ENCODE data around the gene SERPINB10.
"Not testable (repeated sequence)": the region's sequence is repeated elsewhere in the genome, so short reads cannot be mapped to it uniquely, and the experiment has no call there.

SERPINB10 gene

DNA sequence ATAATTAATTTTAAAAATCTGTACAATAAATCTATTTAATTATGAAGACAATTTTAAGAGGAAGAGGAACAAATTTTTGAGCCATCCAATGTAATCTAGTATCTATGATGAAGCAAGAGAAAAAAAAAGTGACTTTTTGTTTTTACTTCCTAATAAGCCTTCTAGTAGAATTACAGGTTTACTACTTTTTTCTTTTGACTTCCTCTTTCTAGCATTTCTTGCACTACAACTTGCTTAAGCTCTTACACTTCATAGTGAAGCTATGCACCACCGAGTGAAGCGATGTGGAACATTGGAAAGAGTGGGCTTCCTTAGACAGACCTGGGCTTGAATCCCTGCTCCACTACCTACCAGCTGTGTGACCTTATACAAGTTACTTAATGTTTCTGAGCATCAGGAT is 18.1 kb upstream of the SERPINB10 start:
- no peak for DNase-seq
- intact Hi-C loops (cut with DNase I), result no loop called here

DNA sequence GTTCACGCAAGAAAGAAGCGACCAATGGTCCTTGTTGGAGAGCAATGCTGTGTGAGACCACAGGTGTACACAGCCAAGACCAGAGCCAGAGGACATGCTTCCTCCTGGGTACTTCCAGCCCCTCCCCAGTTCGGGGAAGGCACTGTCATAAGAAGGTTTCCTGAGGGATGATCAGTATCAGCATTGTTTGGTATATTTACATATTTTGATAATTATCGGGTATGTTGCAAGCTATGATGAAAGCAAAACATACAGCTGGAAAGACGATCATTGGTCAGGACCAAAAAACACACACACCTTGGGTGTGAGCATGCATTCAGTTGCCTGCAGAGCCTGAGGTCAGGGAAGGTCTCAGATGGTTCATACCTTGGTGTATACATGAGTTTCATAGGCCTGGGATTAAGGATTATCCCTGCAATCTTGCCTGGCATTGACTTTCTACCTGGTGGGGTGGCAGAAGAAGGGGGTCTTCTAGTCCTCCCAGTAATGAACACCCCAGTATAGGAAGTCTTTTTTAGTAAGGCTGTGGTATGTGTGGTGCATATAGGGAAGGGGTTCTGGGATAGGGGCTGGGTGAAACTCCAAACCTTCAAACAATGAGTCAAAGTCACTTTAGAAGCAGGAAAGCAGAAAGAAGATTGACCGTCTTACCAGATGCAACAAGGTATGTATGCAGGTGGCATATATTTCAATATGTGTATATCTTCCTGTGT is 17.4 kb upstream of the SERPINB10 start:
- DNase-seq, result no peak
- intact Hi-C loops (cut with DNase I), result no loop called here

DNA sequence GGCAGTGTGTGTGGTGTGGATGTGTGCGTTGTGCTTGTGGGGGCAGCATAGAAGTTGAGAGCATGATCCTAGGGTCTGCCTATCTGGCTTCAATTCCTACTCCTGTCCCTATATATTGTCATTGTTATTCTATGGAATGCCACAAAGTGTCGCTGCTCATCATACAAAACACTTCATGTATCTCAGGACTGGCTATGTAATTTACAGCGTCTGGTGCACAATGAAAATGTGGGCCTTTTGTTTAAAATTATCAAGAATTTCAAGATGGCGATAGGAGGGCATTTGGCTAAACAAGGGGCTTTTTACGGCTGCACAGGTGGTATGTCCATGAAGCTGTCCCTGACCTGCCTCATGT is 16.8 kb upstream of the SERPINB10 start:
- no peak for DNase-seq

DNA sequence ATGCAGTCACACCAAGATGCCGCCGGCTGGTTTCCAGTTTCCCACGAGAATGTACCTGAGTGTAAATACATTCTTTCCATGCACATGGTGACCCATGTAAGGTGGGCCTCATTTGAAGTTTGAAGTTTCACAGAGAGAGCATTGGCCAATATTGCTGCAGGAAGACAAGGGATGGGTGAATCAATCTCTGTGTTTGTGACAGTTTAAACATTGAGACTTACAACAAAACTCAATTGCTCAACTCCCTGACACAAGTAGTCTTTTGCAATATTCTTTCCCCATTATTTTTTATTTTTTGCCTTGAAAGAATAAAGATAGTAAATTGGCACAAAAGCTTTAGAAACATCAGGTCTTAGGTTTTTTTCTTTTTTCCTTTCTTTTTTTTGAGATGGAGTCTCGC is 15.2 kb upstream of the SERPINB10 start:
- intact Hi-C loops (cut with DNase I), result no loop called here

More for the DNA sequence above, 16.8 kb upstream of the SERPINB10 start:
- intact Hi-C loops (cut with DNase I), result no loop called here

DNA sequence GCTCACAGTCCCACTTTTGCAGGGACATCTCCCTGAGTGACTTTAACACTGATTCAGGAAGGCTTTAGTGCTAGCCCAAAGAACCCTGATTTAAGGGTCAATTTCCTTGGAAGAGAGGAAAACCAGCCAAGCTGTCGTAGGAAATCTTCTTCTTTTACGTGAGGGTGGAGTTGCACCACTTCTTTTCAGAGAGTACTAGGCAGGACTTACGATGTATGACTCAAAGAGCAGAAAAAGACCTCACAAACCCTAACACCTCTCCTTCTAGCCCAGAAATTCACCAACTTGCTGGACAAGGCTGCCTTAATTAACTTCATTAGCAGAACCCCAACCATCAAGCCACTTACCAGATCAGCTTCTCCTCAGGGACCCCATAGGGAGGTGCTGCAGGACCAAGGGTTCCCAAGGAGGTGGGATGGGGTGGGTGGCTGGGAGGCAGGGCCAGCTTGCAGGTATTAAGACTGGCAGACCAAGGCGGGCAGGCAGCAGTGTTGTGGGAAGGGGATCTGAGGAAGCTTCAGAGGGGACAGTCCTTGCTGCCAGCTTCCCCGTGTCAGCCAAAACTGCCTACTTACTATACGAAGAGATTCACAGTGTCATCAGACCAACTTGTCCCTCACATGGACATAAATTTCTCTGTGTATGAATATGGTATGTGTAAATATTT is 13.5 kb upstream of the SERPINB10 start:
- intact Hi-C loops (cut with DNase I), result no loop called here
- no peak for DNase-seq

More for the DNA sequence above, 15.2 kb upstream of the SERPINB10 start:
- DNase-seq, result no peak

DNA sequence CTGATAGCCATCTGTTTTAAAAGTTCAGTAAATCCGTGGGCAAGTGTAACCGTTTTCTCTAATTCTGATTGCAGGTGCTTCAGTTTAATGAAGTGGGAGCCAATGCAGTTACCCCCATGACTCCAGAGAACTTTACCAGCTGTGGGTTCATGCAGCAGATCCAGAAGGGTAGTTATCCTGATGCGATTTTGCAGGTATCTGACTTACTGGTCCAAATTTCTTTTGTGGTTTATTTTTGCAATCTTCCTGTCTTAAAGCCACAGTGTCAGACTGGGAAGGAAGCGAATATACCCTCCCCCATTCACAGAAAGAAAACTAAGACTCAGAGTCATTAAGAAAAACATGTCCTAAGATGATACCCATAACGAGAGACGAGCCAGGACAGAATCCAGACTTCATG is 12.6 kb upstream of the SERPINB10 start:
- no peak for DNase-seq
- intact Hi-C loops (cut with DNase I), result no loop called here

DNA sequence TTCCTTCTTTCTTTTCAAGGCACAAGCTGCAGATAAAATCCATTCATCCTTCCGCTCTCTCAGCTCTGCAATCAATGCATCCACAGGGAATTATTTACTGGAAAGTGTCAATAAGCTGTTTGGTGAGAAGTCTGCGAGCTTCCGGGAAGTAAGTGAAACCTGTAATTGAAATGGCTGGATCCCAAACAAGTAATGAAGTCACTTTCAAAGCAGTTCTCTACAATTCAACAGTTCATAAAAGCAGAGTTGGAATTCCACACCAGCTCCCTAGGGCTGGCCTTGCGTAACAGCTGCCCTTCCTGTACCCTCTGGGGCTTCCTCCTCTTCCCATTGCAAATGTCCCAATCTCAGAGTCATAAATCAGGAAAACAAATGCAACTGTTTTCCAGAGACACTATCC is 10.7 kb upstream of the SERPINB10 start:
- intact Hi-C loops (cut with DNase I), result no loop called here

DNA sequence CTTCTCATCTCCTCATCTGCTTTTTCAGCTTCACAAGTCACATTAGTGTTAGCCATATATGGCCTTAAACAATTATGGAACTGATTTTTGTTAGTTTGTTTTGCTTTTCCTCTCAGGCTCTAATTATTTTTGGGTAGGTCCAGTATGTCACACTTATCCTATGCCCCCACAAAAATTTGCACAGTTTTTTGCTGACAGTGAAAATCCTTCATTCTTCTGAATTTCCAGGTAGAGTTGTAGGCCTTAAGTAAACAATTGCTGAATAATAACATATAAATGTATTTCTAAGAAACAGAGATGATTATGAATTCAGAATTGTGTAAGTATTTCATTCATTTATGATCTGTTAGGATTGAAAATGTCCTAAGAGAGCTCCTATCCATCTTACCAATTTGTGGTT is 8.6 kb upstream of the SERPINB10 start:
- no peak for DNase-seq
- intact Hi-C loops (cut with DNase I), result no loop called here

More for the DNA sequence above, 10.7 kb upstream of the SERPINB10 start:
- no peak for DNase-seq

DNA sequence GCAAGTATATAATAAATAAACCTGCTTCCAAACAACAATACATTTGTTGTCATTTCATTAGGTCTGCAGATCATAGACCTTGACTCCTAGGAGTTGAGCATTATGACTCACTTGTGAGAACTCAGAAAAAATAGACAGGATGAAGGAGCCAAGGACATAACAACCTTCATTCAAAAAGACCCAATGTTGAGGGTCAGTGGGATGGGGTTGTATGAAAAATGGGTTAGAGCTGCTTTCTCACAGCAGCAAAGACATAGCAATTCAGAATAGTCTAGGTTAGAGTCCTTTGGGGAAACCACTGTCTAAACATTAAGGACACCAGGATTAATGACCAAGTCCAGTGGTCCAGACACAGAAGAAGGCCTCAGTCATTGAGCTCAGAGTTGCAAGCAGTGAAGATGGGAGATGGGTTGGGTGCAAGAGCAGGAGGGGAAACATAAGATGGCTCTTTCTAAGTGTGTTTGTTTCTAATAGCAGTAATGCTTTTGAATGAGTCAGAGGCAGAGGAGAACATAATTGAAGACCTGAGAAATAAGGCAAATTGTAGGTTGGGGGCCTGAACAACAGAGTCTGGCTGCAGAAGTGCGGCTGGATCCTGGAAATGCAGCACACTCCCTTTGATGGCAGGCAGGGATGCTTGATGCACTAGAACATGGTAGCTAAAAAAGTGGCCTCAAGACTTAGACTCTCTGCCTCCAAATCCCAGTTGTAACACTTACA is 3.7 kb upstream of the SERPINB10 start:
- intact Hi-C loops (cut with DNase I), result no loop called here
- no peak for DNase-seq

DNA sequence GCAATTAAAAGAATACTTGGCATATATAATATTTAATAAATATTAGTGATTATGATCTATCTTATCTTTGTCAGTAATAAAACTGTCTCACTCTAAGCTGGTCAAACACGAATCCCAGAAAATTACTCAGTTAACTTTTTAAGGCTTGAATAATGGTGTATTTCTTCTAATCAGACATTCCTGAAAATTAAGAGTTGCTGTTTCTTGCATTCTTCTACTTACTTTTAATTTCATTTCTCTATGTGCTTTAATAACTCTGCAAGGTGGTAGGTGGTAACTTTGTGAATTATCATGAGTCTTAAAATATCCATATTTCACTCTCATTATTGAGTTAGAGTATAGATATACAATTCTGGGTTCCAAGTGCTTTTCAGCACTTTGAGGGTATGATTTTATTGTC is 3.1 kb upstream of the SERPINB10 start:
- intact Hi-C loops (cut with DNase I), result no loop called here
- DNase-seq, result no peak

DNA sequence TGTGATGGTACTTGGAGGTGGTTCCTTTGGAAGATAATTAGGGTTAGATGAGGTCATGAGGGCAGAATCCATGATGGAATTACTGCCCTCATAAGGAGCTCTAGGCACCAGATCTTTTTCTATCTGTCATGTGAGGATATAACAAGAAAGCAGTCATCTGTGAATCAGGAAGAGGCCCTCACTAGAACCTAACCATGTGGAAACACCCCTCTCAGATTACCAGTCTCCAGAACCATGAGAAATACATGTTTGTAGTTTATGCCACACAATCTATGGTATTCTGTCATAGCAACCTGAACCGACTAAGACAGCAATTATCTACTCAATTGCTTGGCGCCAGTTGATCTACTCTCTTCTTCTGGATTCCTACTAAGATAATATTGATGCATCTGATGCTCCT is 2.4 kb upstream of the SERPINB10 start:
- DNase-seq, result no peak
- intact Hi-C loops (cut with DNase I), result no loop called here

DNA sequence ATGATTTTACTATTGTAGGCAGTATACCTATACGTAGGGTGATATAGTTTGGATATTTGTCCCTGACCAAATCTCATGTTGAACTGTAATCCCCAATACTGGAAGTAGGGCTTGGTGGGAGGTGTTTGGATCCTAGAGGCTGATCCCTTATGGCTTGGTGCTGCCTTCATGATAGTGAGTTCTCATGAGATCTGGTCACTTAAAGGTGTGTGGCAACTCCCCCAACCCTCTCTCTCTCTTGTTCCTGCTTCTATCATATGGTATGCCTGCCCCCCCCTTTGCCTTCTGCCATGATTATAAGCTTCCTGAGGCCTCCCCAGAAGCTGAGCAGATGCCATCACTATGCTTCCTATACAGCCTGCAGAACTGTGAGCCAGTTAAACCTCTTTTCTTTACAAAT is 1.7 kb upstream of the SERPINB10 start:
- DNase-seq, result no peak
- intact Hi-C loops (cut with DNase I), result no loop called here

DNA sequence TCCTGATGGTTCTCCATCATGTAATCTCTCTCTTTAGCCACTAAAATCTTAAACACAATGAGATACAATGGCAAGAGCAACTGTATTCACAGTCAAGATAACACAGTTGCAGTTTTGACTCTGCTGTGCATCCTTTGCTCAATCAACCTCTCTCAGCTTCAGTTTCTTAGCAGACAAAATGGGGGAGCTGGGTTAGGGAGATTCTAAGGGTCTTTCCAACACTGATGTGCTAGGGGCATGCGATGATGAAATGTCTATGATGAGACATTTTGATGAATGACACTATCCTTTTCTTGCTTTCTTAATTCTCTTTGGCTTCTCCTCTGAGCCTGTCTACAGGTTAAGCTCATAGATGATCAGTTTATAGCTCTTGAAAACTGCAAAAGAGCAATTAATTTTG is 1.1 kb downstream of the SERPINB10 start:
- DNase-seq, result no peak
- intact Hi-C loops (cut with DNase I), result no loop called here

DNA sequence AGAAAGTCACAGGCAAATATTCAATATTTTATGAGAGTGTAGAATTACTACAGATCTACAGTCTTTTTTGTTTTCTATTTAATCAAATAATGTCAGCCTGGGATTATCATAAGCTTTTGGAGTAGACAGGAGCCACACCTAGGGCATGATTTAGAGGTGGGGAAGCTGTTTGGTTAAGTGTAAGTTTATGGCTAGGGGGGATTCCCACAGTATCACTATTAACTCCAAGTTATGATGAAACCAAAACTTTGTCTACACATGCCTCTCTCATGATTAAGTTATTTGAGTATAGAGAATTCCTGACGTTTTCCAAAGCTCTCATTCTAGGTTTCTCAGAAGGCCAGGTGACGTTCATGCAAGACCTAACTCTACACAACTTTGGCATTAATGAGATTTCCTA is 2.1 kb downstream of the SERPINB10 start:
- intact Hi-C loops (cut with DNase I), result no loop called here
- DNase-seq, result no peak

DNA sequence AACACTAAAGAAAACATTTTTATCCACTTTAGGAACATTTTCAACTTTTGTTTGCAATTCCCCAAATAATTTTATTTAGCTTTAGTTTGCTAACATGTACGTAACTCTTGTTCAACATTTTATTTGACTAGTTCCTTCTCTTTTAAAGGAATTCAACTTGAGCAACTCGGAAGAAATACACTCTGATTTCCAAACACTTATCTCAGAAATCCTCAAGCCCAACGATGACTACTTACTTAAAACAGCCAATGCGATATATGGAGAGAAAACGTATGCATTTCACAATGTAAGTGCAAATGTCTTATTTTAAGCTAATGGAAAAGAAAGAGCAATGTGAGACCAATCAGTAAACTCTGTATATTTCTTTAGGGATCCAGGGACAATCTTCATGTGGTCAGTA is 10.1 kb downstream of the SERPINB10 start:
- intact Hi-C loops (cut with DNase I), result no loop called here
- no peak for DNase-seq

DNA sequence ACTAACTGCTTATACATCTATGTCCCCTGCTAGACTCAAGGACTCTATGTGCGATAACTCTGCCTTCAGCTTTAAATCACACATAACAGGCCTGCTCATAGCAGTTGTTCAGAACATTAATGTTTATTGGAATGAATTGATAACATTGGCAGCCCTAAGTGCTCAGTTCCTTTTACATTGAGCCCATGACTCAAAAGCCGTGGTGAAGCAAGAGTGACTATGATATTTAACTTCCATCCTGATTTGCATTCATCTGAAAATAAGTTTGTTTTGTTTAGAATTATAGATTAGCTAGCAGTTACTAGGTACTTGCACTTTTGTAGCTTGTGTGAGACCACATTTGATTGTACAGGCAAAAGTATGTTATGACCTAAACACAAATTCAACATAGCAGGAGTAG is 14.3 kb downstream of the SERPINB10 start:
- DNase-seq, result no peak
- intact Hi-C loops (cut with DNase I), result no loop called here

DNA sequence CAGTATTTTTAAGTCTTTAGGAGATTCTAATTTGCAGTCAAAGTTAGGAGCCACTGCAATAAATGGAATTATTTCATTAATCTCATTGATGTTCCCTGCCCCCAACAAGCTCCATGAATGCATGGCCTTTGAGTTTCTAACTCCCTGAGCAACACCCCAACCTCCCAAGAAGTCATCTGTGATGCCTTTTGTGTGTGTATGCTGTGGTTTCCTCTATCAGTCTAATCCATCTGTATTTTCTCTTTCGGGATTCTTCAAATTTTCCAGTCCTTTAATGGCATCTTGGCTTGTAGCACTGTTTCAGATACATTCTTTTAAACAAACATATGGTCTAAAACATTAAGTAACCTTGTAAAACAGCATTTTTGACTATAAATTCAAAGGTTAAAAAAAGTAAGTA is 16.8 kb downstream of the SERPINB10 start:
- intact Hi-C loops (cut with DNase I), result no loop called here

DNA sequence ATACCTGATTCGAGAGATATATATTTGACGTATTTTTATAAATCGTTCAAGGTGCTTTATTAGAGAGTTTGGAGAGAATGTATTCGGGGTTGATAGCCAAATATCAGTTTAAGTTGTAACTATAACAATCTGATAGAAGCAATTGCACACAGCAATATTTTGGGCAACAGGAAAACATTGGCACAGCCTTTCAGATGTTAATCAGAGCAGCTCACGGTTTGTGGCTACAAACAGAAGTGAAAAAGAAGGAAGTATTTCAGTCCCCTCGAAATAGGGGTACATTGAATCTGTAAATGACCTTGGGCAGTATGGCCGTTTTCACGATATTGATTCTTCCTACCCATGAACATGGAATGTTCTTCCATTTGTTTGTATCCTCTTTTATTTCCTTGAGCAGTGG is 20.6 kb downstream of the SERPINB10 start:
- intact Hi-C loops (cut with DNase I), result no loop called here
- no peak for DNase-seq

More for the DNA sequence above, 16.8 kb downstream of the SERPINB10 start:
- DNase-seq, result no peak

DNA sequence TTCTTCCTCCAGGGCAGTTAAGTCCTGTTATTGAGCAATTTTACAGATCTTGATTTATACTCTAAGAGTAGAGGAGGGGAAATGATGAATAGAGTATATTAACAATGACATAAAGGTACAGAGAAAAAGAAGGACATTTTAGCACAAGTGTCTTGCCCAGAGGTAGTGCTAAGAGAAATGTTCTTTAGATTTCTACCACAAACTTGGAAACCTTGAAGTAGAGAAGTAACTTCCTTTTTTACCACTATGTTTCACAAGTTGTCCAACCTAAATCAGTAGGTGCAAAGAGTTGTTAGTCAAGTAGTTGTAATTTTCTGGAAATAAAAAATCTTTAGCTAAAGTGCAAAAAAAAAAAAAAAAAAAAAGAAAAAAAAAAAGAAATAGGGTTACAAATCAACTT is 21.6 kb downstream of the SERPINB10 start:
- DNase-seq; intact Hi-C loops (cut with DNase I): not testable (repeated sequence)

DNA sequence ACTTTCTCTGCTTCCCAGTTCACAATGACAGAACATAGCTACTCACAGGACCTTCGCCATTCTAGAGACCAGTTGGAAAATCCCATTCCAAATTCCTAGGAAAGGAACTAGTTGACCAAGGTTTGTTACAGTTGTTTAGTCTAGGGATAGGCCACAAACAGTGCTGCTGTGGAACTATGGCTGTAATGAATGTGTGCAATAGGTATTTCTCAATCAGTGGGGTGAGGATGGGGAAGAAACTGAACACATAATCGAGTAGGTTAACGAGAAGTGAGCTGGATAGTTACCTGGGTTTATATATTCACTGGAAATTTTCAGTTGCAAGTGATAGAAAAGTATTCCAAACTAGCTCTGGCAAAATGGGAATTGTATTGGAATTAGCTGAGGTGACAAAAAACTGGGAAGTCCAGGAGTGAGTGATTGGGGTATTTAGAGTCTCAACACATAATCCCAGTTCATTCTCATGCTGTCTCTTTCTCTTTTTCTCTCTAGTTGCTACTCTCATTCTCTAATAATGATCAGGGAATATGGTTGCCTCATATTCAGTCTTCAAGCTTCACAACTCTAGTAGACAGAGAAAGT is 23.1 kb downstream of the SERPINB10 start:
- DNase-seq, result no peak
- intact Hi-C loops (cut with DNase I), result no loop called here
